Liver (tissue), 9 donors: ENCODE data around the gene ISX. TPM values are rescaled to one million over a fixed set of nuclear protein-coding genes. Genes with fewer than 3 reads are reported as not detected.
"Not testable (repeated sequence)": the region's sequence is repeated elsewhere in the genome, so short reads cannot be mapped to it uniquely, and the experiment has no call there.

ENCODE experiments used
- DNase-seq: peaks from one replicate; pipeline ENCODE4 v3.0.0-alpha.2; 2017; ENCODE audit warnings: low spot score
- H3K27ac ChIP-seq, 2 donors: one replicate each; pipeline ENCODE4 v1.7.0; 2013; ENCODE audit warnings: inconsistent platforms in 2 of 2, low read length in 2 of 2, control low read depth in 1 of 2, low read depth in 1 of 2, mild to moderate bottlenecking in 1 of 2
- H3K27me3 ChIP-seq, 4 donors: one replicate each; pipeline versions ENCODE4 v1.6.1 to v1.7.0; 2013; ENCODE audit warnings: low read length in 3 of 4, inconsistent platforms in 1 of 4, mild to moderate bottlenecking in 1 of 4, moderate library complexity in 1 of 4; ENCODE audit not compliant: control insufficient read depth in 4 of 4, insufficient read depth in 4 of 4
- H3K36me3 ChIP-seq, 4 donors: one replicate each; pipeline versions ENCODE4 v1.6.1 to v1.7.0; 2013; ENCODE audit warnings: low read length in 3 of 4, mild to moderate bottlenecking in 3 of 4, low read depth in 1 of 4, moderate library complexity in 1 of 4; ENCODE audit not compliant: control insufficient read depth in 4 of 4, insufficient read depth in 3 of 4
- H3K4me1 ChIP-seq, 4 donors: one replicate each; pipeline versions ENCODE4 v1.6.1 to v1.7.0; 2013; ENCODE audit warnings: low read length in 3 of 4, mild to moderate bottlenecking in 3 of 4, moderate library complexity in 1 of 4; ENCODE audit not compliant: control insufficient read depth in 4 of 4, insufficient read depth in 4 of 4
- H3K4me3 ChIP-seq, 3 donors: one replicate each; pipeline versions ENCODE4 v1.6.1 to v1.7.0; 2013; ENCODE audit warnings: low read length in 3 of 3, control low read depth in 1 of 3, low read depth in 1 of 3, mild to moderate bottlenecking in 1 of 3
- H3K9ac ChIP-seq, 2 donors: one replicate each; pipeline ENCODE4 v1.7.0; 2013; ENCODE audit warnings: low read length in 2 of 2, mild to moderate bottlenecking in 2 of 2, moderate library complexity in 2 of 2, control low read depth in 1 of 2, low read depth in 1 of 2
- H3K9me3 ChIP-seq, 4 donors: one replicate each; pipeline versions ENCODE4 v1.6.1 to v1.7.0; 2013; ENCODE audit warnings: low read length in 3 of 4; ENCODE audit not compliant: control insufficient read depth in 4 of 4
- ATF3 ChIP-seq: IDR thresholded peaks from 2 replicates; pipeline ENCODE4 v1.6.1; 2016; ENCODE audit warnings: antibody characterized with exemption
- CTCF ChIP-seq: fragments of 150-350 bp; IDR thresholded peaks from 2 replicates; pipeline ENCODE4 v1.5.1; 2017; ENCODE audit warnings: improper control_type of control experiment, low read depth, low read length; ENCODE audit not compliant: missing input control
- GABPA ChIP-seq, 2 donors: IDR thresholded peaks in 1 of 2; conservative IDR thresholded peaks in 1 of 2; 2 replicates each; pipeline ENCODE4 v1.6.1; 2016; ENCODE audit warnings: antibody characterized with exemption in 2 of 2, mild to moderate bottlenecking in 1 of 2, moderate library complexity in 1 of 2
- HNF4A ChIP-seq, 2 donors: conservative IDR thresholded peaks; 2 replicates each; pipeline ENCODE4 v1.6.1; 2016; ENCODE audit warnings: antibody characterized with exemption in 2 of 2, mild to moderate bottlenecking in 2 of 2
- MAX ChIP-seq: IDR thresholded peaks from 2 replicates; pipeline ENCODE4 v1.6.1; 2016; ENCODE audit warnings: antibody characterized with exemption
- RAD21 ChIP-seq, 2 donors: IDR thresholded peaks; 2 replicates each; pipeline ENCODE4 v1.6.1; 2016; ENCODE audit warnings: antibody characterized with exemption in 2 of 2, mild to moderate bottlenecking in 2 of 2
- REST ChIP-seq: IDR thresholded peaks from 2 replicates; pipeline ENCODE4 v1.6.1; 2016; ENCODE audit warnings: antibody characterized with exemption, mild to moderate bottlenecking
- RXRA ChIP-seq, 2 donors: IDR thresholded peaks; 2 replicates each; pipeline ENCODE4 v1.6.1; 2017 to 2018; ENCODE audit warnings: antibody characterized with exemption in 2 of 2, mild to moderate bottlenecking in 1 of 2
- WGBS: extraction: QIAGEN DNeasy Blood & Tissue Kit; methylation state at CpG from one replicate; pipeline ENCODE4 v1.1.7; 2013; 5-methylcytosine and 5-hydroxymethylcytosine counted together
- polyA plus RNA-seq, 2 donors: library from polyadenylated mRNA; stranded (reverse) in 1 of 2; unstranded in 1 of 2; fragments of 200-250 nt in 1 of 2; fragments of >200 nt in 1 of 2; fragmentation: Nextera tagmentation in 1 of 2; extraction: Ambion mirVana in 1 of 2; gene quantifications; one replicate each; pipeline versions ENCODE4 v1.2.1 to v1.2.3, GENCODE V29; 2013 to 2015
- total RNA-seq, 2 donors: library from RNA; depleted of rRNA; stranded (reverse); fragments of >200 nt; gene quantifications; one replicate each; pipeline ENCODE4 v1.2.3, GENCODE V29; 2014
- donor health status: healthy.
- donor health status: healthy.
- donor health status: healthy.
- donor health status: healthy.
- donor health status: healthy.

The ISX gene
- total and polyA plus RNA-seq, 4 donors, result 0.03 to 2.7 TPM; not detected in 2

- no peak for TF ChIP-seq GABPA (IDR thresholded peaks at IDR 0.05 in 1 of 2, conservative IDR thresholded peaks at IDR 0.05 in 1 of 2)
- TF ChIP-seq ATF3, result no peak
- no peak for TF ChIP-seq HNF4A (conservative IDR thresholded peaks at IDR 0.05)
Measured at GRCh38 chr22:35023692-35024363, 42.1 kb upstream of the ISX start (continued).

- H3K36me3 ChIP-seq, result no peaks in the 10 kb centered on the region
- no peak overlapping the region for H3K27ac ChIP-seq
- H3K27me3 ChIP-seq, result peaks cover 0 to 2% (median 0%) of the 10 kb centered on the region in 4 donors
- H3K9ac ChIP-seq, result no peak overlapping the region
- no peak for TF ChIP-seq CTCF
- no peak for TF ChIP-seq ATF3
- TF ChIP-seq RXRA (IDR thresholded peaks at IDR 0.05), result no peak
- no peak for TF ChIP-seq RAD21 (IDR thresholded peaks at IDR 0.05)
- TF ChIP-seq MAX, result no peak
- no peak for TF ChIP-seq REST
- H3K9me3 ChIP-seq, result no peaks in the 10 kb centered on the region
- H3K4me1 ChIP-seq, result no peaks in the 10 kb centered on the region
- no peak for DNase-seq
- no peak overlapping the region for H3K4me3 ChIP-seq
- 32% methylated on average over 16 of the region's 16 CpGs for WGBS
Measured at GRCh38 chr22:35024364-35024692, 41.6 kb upstream of the ISX start.

- H3K9ac ChIP-seq, H3K9me3 ChIP-seq, H3K27ac ChIP-seq, H3K4me1 ChIP-seq, H3K36me3 ChIP-seq, H3K27me3 ChIP-seq, H3K4me3 ChIP-seq, DNase-seq: not testable (repeated sequence)
- WGBS, result 83% methylated on average over 5 of the region's 5 CpGs
Measured at GRCh38 chr22:35030112-35030511, 35.8 kb upstream of the ISX start.
